Measurements from ENCODE around the gene ANKS1B. TPM values are rescaled to one million over a fixed set of nuclear protein-coding genes. Genes with fewer than 3 reads are reported as not detected.

The ANKS1B gene
- total RNA-seq, 1 experiment from 2014 or later, result 0.54 TPM

- CTCF ChIA-PET, result no interaction called here
- H4K20me1 ChIP-seq (ENCODE audit: insufficient read depth), result no peaks in the 10 kb centered on the region
- no peak overlapping the region for H3K9ac ChIP-seq (ENCODE audit: low read length)
- TF ChIP-seq EZH2phosphoT487 (IDR thresholded peaks at IDR 0.05; ENCODE audit: borderline replicate concordance), result no peak
- no peak overlapping the region for H2AFZ ChIP-seq (ENCODE audit: low read depth, low read length, poor library complexity, severe bottlenecking)
- no peaks in the 10 kb centered on the region for H3K36me3 ChIP-seq (ENCODE audit: control insufficient read depth in 1 of 2, insufficient read depth in 2 of 2, low read length in 2 of 2)
- no peaks in the 10 kb centered on the region for H3K79me2 ChIP-seq (ENCODE audit: insufficient read depth, low read length)
- intact Hi-C loops (cut with micrococcal nuclease), result no loop called here
- H3K4me1 ChIP-seq (ENCODE audit: control insufficient read depth in 1 of 2, insufficient read depth in 2 of 2, low read length in 2 of 2), result no peaks in the 10 kb centered on the region
- ATAC-seq, result no peak
- no peaks in the 10 kb centered on the region for H3K27me3 ChIP-seq (ENCODE audit: insufficient read depth, low read length)
- no peak for DNase-seq (ENCODE audit: low read depth, low spot score)
- H3K4me3 ChIP-seq (replicated peaks in 1 of 2; ENCODE audit: low read depth in 1 of 2, low read length in 2 of 2), result no peak overlapping the region
- H3K9me2 ChIP-seq (ENCODE audit: insufficient read depth), result no peaks in the 10 kb centered on the region
- no peaks in the 10 kb centered on the region for H3K9me3 ChIP-seq (ENCODE audit: control insufficient read depth in 1 of 2, insufficient read depth in 1 of 2, low read depth in 1 of 2, low read length in 2 of 2)
- H3K4me2 ChIP-seq (ENCODE audit: low read length), result no peak overlapping the region
- no peak overlapping the region for H3K27ac ChIP-seq (ENCODE audit: low read depth, low read length)
- BruUV-seq (replicated peaks), result no TSS peak
- RAD21 ChIA-PET (ENCODE audit: low non-redundant PET in 1 of 2, low total read pairs in 2 of 2, uncharacterized antibody in 2 of 2, unreplicated experiment in 2 of 2), result no interaction called here
- POLR2A ChIA-PET, result no interaction called here
Measured at GRCh38 chr12:99224237-99224636, 760.5 kb downstream of the ANKS1B start.

- Histone ChIP-seq H3K9me3 (ENCODE audit: control insufficient read depth in 1 of 2, insufficient read depth in 1 of 2, low read depth in 1 of 2, low read length in 2 of 2) (no peaks in the 10 kb centered on the region), H3K4me1 (ENCODE audit: control insufficient read depth in 1 of 2, insufficient read depth in 2 of 2, low read length in 2 of 2) (no peaks in the 10 kb centered on the region), H3K27ac (ENCODE audit: low read depth, low read length) (no peak overlapping the region), H3K27me3 (ENCODE audit: insufficient read depth, low read length) (no peaks in the 10 kb centered on the region), H3K9me2 (ENCODE audit: insufficient read depth) (no peaks in the 10 kb centered on the region), H4K20me1 (ENCODE audit: insufficient read depth) (no peaks in the 10 kb centered on the region), H3K79me2 (ENCODE audit: insufficient read depth, low read length) (no peaks in the 10 kb centered on the region), H3K9ac (ENCODE audit: low read length) (no peak overlapping the region), H3K4me2 (ENCODE audit: low read length) (no peak overlapping the region), H3K36me3 (ENCODE audit: control insufficient read depth in 1 of 2, insufficient read depth in 2 of 2, low read length in 2 of 2) (no peaks in the 10 kb centered on the region), H3K4me3 (replicated peaks in 1 of 2; ENCODE audit: low read depth in 1 of 2, low read length in 2 of 2) (no peak overlapping the region), H2AFZ (ENCODE audit: low read depth, low read length, poor library complexity, severe bottlenecking) (no peak overlapping the region)
- intact Hi-C loops (cut with micrococcal nuclease), result no loop called here
- RAD21 ChIA-PET (ENCODE audit: low non-redundant PET in 1 of 2, low total read pairs in 2 of 2, uncharacterized antibody in 2 of 2, unreplicated experiment in 2 of 2), result no interaction called here
- no peak for TF ChIP-seq JUND (IDR thresholded peaks at IDR 0.05)
- TF ChIP-seq POLR2AphosphoS5 (IDR thresholded peaks at IDR 0.05; ENCODE audit: low read depth, low read length), result no peak
- no peak for TF ChIP-seq MAX (IDR thresholded peaks at IDR 0.05)
- no peak for TF ChIP-seq TCF7L2 (IDR thresholded peaks at IDR 0.05; ENCODE audit: borderline replicate concordance, extremely low read depth, insufficient read depth, insufficient read length)
- no TSS peak for BruUV-seq (replicated peaks)
- ATAC-seq (no peak), DNase-seq (ENCODE audit: low read depth, low spot score) (no peak)
- CTCF ChIA-PET, result no interaction called here
- POLR2A ChIA-PET, result no interaction called here
Measured at GRCh38 chr12:99223579-99223978, 761.2 kb downstream of the ANKS1B start.

All from HCT116 (cell line).